ENCODE data around the gene PRR5. TPM values are rescaled to one million over a fixed set of nuclear protein-coding genes. Genes with fewer than 3 reads are reported as not detected.

Gene PRR5
- total RNA-seq, 1 donor from 2014 or later: 13.6 TPM

- no peak for DNase-seq
Measured at GRCh38 chr22:44758344-44758973, 56.5 kb downstream of the PRR5 start.

GRCh38 chr22:44759001-44759400 lies 57.0 kb downstream of the PRR5 start:
- no peak for DNase-seq

GRCh38 chr22:44759430-44760310 lies 57.7 kb downstream of the PRR5 start:
- no peak for DNase-seq

GRCh38 chr22:44760476-44760875 lies 58.5 kb downstream of the PRR5 start:
- DNase-seq: no peak

- DNase-seq: no peak
Measured at GRCh38 chr22:44761025-44761424, 59.0 kb downstream of the PRR5 start.

- no peak for DNase-seq
Measured at GRCh38 chr22:44764373-44764772, 62.4 kb downstream of the PRR5 start.

GRCh38 chr22:44764974-44765373 lies 63.0 kb downstream of the PRR5 start:
- DNase-seq: no peak

GRCh38 chr22:44765571-44766285 lies 63.7 kb downstream of the PRR5 start:
- DNase-seq: no peak

- no peak for DNase-seq
Measured at GRCh38 chr22:44773082-44773481, 71.1 kb downstream of the PRR5 start.

GRCh38 chr22:44775862-44776261 lies 73.9 kb downstream of the PRR5 start:
- no peak for DNase-seq

GRCh38 chr22:44776605-44777363 lies 74.8 kb downstream of the PRR5 start:
- DNase-seq: no peak

- no peak for DNase-seq
Measured at GRCh38 chr22:44777364-44777755, 75.4 kb downstream of the PRR5 start.

GRCh38 chr22:44780876-44781449 lies 79.0 kb downstream of the PRR5 start:
- DNase-seq: no peak

GRCh38 chr22:44782363-44782963 lies 80.5 kb downstream of the PRR5 start:
- DNase-seq: no peak

GRCh38 chr22:44783091-44783490 lies 81.1 kb downstream of the PRR5 start:
- DNase-seq: no peak

GRCh38 chr22:44783581-44783980 lies 81.6 kb downstream of the PRR5 start:
- no peak for DNase-seq

GRCh38 chr22:44786136-44786535 lies 84.1 kb downstream of the PRR5 start:
- DNase-seq: no peak

- no peak for DNase-seq
Measured at GRCh38 chr22:44786610-44787009, 84.6 kb downstream of the PRR5 start.
